ENCODE results near the gene ELAVL1.

ELAVL1 gene

DNA sequence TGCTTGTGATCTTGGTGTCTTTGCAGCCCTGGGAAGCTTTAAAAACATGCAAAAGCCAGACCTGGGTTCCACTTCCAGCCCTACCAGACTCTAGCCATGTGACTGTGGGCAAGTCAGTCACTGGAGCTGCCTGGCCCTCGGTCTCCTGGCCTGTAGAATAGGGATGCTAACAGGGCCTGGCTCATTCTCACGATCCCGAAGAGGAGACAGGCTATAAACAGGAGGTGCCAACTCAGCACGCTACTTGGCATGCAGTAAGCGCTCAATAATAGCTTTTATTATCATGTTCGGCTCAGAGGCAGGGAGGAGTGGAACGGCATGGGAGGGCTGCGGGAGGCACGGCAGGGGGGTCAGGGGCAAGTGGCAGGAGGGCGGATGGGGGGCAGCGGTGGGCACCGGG is 81.2 kb downstream of the ELAVL1 start:
- ChIA-PET CTCF (no interaction called here), POLR2A (interaction anchor here (1.6 kb wide), 1 partner anchor 36 kb away, joined by 3 read pairs; the partner anchor contains the start of gene LRRC8E)
- no peak for TF ChIP-seq SP1 (IDR thresholded peaks at IDR 0.05)
- no peak for TF ChIP-seq TARDBP (IDR thresholded peaks at IDR 0.05)
- DNase-seq (ENCODE audit: extremely low spot score) = no peak

DNA sequence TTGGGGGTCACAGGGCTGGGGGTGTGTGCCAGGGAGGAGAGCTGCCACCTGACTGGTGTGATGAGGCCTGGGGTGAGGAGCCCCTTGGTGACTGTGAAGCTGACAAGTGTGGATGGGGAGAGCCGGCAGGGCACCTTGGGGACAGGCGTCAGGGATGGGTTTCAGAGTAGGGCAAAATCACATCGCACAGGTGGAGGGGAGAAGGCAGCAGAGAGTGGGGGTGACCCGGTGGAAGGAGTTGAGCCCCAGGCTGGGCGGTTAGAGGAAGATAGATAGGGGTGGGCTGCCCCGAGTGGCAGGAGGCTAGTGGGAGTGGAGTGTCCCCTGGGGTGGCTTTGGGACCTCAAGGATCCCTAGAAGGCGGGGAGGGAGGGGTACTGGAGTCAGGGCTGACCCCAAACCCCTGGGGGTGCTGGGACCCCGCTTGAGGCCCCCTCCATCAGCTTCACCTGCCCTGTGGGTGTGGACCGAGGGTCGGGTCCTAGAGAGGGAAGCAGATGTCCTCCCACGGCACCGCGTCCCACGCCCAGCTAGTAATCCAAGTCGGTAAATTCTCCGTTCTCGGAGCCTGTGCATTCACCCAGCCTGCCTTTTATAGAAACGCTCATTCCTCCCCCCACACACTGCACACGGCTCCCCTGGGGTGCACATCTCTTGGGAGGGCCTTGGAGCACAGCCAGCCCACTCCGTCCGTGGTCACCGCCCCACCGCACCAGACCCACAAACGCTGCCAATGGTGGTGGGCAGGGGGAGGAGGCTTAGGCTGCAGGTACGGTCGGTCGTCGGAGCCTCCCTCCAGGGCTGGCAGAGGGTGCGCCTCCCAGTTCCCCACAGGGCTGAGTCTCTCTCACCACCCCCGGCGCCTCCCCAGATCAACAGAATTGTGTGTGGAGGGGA is 81.9 kb downstream of the ELAVL1 start:
- no peak for DNase-seq (ENCODE audit: extremely low spot score)
- ChIA-PET CTCF (no interaction called here), POLR2A (interaction anchor here (1.6 kb wide), 1 partner anchor 36 kb away, joined by 3 read pairs; the partner anchor contains the start of gene LRRC8E)
- TF ChIP-seq FOXK2 (IDR thresholded peaks at IDR 0.05) (no peak), SUZ12 (IDR thresholded peaks at IDR 0.05) (no peak), ELF4 (IDR thresholded peaks at IDR 0.05) (no peak), FOXA1 (IDR thresholded peaks at IDR 0.05) (no peak), CTBP1 (IDR thresholded peaks at IDR 0.05; ENCODE audit: borderline replicate concordance) (no peak), SP1 (IDR thresholded peaks at IDR 0.05) (no peak), NFRKB (IDR thresholded peaks at IDR 0.05) (no peak)
- TF ChIP-seq, protein P1, sequence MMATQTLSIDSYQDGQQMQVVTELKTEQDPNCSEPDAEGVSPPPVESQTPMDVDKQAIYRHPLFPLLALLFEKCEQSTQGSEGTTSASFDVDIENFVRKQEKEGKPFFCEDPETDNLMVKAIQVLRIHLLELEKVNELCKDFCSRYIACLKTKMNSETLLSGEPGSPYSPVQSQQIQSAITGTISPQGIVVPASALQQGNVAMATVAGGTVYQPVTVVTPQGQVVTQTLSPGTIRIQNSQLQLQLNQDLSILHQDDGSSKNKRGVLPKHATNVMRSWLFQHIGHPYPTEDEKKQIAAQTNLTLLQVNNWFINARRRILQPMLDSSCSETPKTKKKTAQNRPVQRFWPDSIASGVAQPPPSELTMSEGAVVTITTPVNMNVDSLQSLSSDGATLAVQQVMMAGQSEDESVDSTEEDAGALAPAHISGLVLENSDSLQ (IDR thresholded peaks at IDR 0.05) = no peak

DNA sequence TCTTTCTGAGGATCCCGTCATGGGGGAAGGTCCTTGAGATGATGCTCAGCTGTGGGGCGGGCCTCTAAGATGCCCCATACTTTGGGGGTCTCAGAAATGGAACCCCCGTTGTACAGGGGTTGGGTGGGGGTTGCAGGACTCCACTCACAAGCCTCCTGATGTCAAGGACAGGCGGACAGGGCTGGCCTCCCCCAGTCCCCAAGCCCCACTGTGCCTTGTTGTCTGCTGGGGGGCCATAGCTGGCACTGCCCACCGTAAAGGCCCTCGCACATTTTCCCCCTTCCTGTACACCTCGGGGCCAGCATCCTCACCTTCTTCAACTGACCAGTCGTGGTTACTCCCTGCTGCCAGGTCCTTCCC is 82.6 kb downstream of the ELAVL1 start:
- TF ChIP-seq ELF4 (IDR thresholded peaks at IDR 0.05) (no peak), CTBP1 (IDR thresholded peaks at IDR 0.05; ENCODE audit: borderline replicate concordance) (no peak), HDGF (IDR thresholded peaks at IDR 0.05; ENCODE audit: borderline replicate concordance) (no peak), TARDBP (IDR thresholded peaks at IDR 0.05) (no peak), FOXA1 (IDR thresholded peaks at IDR 0.05) (no peak), ARNT (IDR thresholded peaks at IDR 0.05) (no peak), L3MBTL2 (conservative IDR thresholded peaks at IDR 0.05) (no peak), SP1 (IDR thresholded peaks at IDR 0.05) (no peak), LEF1 (IDR thresholded peaks at IDR 0.05; ENCODE audit: borderline replicate concordance) (no peak), NFRKB (IDR thresholded peaks at IDR 0.05) (no peak), SUZ12 (IDR thresholded peaks at IDR 0.05) (no peak), BHLHE40 (IDR thresholded peaks at IDR 0.05; ENCODE audit: borderline replicate concordance) (no peak), FOXK2 (IDR thresholded peaks at IDR 0.05) (no peak), ZNF384 (IDR thresholded peaks at IDR 0.05) (no peak)
- CTCF ChIA-PET = no interaction called here
- no peak for DNase-seq (ENCODE audit: extremely low spot score)
- POLR2A ChIA-PET = interaction anchor here (1.6 kb wide), 1 partner anchor 35 kb away, joined by 3 read pairs; the partner anchor contains the start of gene LRRC8E

DNA sequence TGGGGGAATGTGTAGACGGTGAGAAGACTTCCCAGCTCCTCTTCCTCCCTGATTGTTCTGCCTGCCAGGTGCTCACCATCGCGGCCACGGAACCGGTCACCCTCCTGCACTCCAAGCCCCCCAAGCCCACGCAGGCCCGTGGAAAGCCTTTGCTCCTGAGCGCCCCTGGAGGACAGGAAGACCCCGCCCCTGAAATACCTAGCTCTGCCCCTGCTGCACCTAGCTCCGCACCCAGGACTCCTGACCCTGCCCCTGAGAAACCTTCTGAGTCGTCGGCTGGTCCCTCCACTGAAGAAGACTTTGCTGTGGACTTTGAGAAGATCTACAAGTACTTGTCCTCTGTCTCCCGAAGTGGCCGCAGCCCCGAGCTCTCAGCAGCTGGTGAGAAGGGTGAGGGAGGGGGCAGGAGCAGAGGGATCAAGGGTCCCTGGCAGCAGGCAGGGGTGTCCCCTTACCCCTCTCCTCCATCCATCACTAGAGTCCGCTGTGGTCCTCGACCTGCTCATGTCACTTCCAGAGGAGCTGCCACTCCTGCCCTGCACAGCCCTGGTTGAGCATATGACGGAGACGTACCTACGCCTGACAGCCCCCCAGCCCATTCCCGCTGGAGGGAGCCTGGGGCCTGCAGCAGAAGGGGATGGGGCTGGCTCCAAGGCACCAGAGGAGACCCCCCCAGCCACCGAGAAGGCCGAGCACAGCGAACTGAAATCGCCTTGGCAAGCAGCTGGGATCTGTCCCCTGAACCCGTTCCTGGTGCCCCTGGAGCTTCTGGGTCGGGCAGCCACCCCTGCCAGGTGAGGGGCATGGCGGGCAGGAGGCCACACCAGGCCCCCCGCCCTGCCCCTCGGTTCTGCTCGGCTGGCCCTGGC is 83.2 kb downstream of the ELAVL1 start:
- CTCF ChIA-PET = interaction anchor here (2.9 kb wide), 1 partner anchor 53 kb away, joined by 19 read pairs; no protein-coding TSS in a partner anchor
- POLR2A ChIA-PET = interaction anchor here (1.4 to 3.3 kb wide), 2 partner anchors 22 to 35 kb away, joined by 6 to 27 read pairs; partner anchors contain the start of genes LRRC8E and TIMM44
- DNase-seq (ENCODE audit: extremely low spot score) = no peak
- TF ChIP-seq ELF4 (IDR thresholded peaks at IDR 0.05) = no peak
- TF ChIP-seq L3MBTL2 (conservative IDR thresholded peaks at IDR 0.05) = no peak
- no peak for TF ChIP-seq TARDBP (IDR thresholded peaks at IDR 0.05)
- no peak for TF ChIP-seq SUZ12 (IDR thresholded peaks at IDR 0.05)

DNA sequence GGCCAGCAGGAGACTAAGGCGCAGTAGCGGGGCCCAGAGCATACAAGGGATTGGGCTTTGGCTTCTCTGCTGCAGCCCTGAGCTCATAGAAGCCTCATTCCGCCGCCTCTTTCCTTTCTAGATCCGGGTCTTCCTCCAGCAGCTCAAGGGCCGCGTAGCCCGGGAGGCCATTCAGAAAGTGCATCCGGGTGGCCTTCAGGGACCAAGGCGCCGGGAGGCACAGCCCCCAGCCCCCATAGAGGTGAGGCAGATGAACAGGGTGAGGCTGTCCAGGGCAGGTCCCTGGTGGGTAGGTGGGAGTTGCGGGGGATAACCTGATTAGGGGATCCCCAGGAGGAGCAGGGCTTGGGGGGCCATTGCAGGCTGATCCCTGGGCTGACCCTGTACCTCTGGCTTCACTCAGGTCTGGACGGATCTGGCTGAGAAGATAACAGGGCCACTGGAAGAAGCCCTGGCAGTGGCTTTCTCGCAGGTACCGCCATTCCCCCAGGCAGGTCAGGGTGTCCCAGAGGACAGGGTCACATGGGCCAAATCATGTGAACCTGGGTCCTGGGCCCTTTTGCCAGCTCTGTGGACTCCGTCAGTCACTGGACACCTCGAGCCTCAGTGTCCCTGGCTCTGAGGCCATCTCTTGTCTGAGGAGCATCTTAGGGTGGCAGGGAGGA is 84.0 kb downstream of the ELAVL1 start:
- ChIA-PET CTCF (interaction anchor here (0.6 to 2.9 kb wide), 4 partner anchors 13 to 52 kb away, joined by 3 to 19 read pairs (median 4); no protein-coding TSS in a partner anchor), POLR2A (interaction anchor here (1.4 to 3.3 kb wide), 4 partner anchors 18 to 52 kb away, joined by 6 to 30 read pairs (median 22); partner anchors contain the start of genes LRRC8E, MAP2K7 and TIMM44)
- no peak for TF ChIP-seq NFRKB (IDR thresholded peaks at IDR 0.05)
- no peak for TF ChIP-seq SP1 (IDR thresholded peaks at IDR 0.05)
- TF ChIP-seq LEF1 (IDR thresholded peaks at IDR 0.05; ENCODE audit: borderline replicate concordance) = no peak
- no peak for TF ChIP-seq HDGF (IDR thresholded peaks at IDR 0.05; ENCODE audit: borderline replicate concordance)
- no peak for TF ChIP-seq FOXK2 (IDR thresholded peaks at IDR 0.05)
- no peak for TF ChIP-seq BHLHE40 (IDR thresholded peaks at IDR 0.05; ENCODE audit: borderline replicate concordance)
- TF ChIP-seq, protein P1 (IDR thresholded peaks at IDR 0.05) = no peak
- no peak for TF ChIP-seq FOXM1 (IDR thresholded peaks at IDR 0.05; ENCODE audit: borderline replicate concordance)
- TF ChIP-seq SUZ12 (IDR thresholded peaks at IDR 0.05) = no peak
- DNase-seq (ENCODE audit: extremely low spot score) = no peak

All from HEK293T (cell line).